Measurements from ENCODE around the gene ING2. TPM values are rescaled to one million over a fixed set of nuclear protein-coding genes. Genes with fewer than 3 reads are reported as not detected.

The ING2 gene
- total and polyA plus RNA-seq, 4 donors, result 3.9 to 8.8 (median 5.1) TPM

GRCh38 chr4:183515411-183515810, 10.6 kb downstream of the ING2 start:
- Histone ChIP-seq H3K9ac (ENCODE audit: low read depth in 1 of 2, low read length in 2 of 2) (no peak overlapping the region), H3K27me3 (ENCODE audit: control insufficient read depth in 4 of 4, insufficient read depth in 4 of 4, low read length in 3 of 4) (no peaks in the 10 kb centered on the region), H3K4me1 (ENCODE audit: control insufficient read depth in 4 of 4, insufficient read depth in 4 of 4, low read length in 3 of 4) (no peaks in the 10 kb centered on the region), H3K4me3 (ENCODE audit: low read depth in 1 of 3, low read length in 3 of 3) (no peak overlapping the region), H3K27ac (ENCODE audit: low read depth in 1 of 2, low read length in 2 of 2) (no peak overlapping the region), H3K9me3 (ENCODE audit: control insufficient read depth in 4 of 4, low read length in 3 of 4) (no peaks in the 10 kb centered on the region), H3K36me3 (ENCODE audit: control insufficient read depth in 4 of 4, insufficient read depth in 3 of 4, low read depth in 1 of 4, low read length in 3 of 4) (peaks cover 0 to 4% (median 2%) of the 10 kb centered on the region in 4 donors)
- 88% methylated on average over 6 of the region's 6 CpGs for WGBS
- TF ChIP-seq NR2F2 (IDR thresholded peaks at IDR 0.05) (no peak), FOXA1 (IDR thresholded peaks at IDR 0.05) (no peak), HNF4G (IDR thresholded peaks at IDR 0.05) (no peak), JUND (IDR thresholded peaks at IDR 0.05) (no peak), SP1 (IDR thresholded peaks at IDR 0.05) (no peak), GABPA (IDR thresholded peaks at IDR 0.05 in 1 of 2, conservative IDR thresholded peaks at IDR 0.05 in 1 of 2) (no peak), TAF1 (conservative IDR thresholded peaks at IDR 0.05) (no peak), ZBTB33 (IDR thresholded peaks at IDR 0.05) (no peak), EGR1 (IDR thresholded peaks at IDR 0.05; ENCODE audit: low read depth in 2 of 2) (no peak), YY1 (IDR thresholded peaks at IDR 0.05) (no peak), RAD21 (IDR thresholded peaks at IDR 0.05) (no peak), REST (IDR thresholded peaks at IDR 0.05) (no peak), ATF3 (IDR thresholded peaks at IDR 0.05) (no peak), HNF4A (conservative IDR thresholded peaks at IDR 0.05) (no peak)
- no peak for DNase-seq (ENCODE audit: low spot score)

GRCh38 chr4:183517194-183517593, 12.3 kb downstream of the ING2 start:
- Histone ChIP-seq H3K4me3 (ENCODE audit: low read depth in 1 of 3, low read length in 3 of 3) (no peak overlapping the region), H3K4me1 (ENCODE audit: control insufficient read depth in 4 of 4, insufficient read depth in 4 of 4, low read length in 3 of 4) (no peaks in the 10 kb centered on the region), H3K27ac (ENCODE audit: low read depth in 1 of 2, low read length in 2 of 2) (no peak overlapping the region), H3K36me3 (ENCODE audit: control insufficient read depth in 4 of 4, insufficient read depth in 3 of 4, low read depth in 1 of 4, low read length in 3 of 4) (no peaks in the 10 kb centered on the region), H3K9ac (ENCODE audit: low read depth in 1 of 2, low read length in 2 of 2) (no peak overlapping the region), H3K27me3 (ENCODE audit: control insufficient read depth in 4 of 4, insufficient read depth in 4 of 4, low read length in 3 of 4) (no peaks in the 10 kb centered on the region), H3K9me3 (ENCODE audit: control insufficient read depth in 4 of 4, low read length in 3 of 4) (no peaks in the 10 kb centered on the region)
- no peak for DNase-seq (ENCODE audit: low spot score)
- 93% methylated on average over 2 of the region's 2 CpGs for whole genome bisulfite sequencing
- no peak for TF ChIP-seq RAD21 (IDR thresholded peaks at IDR 0.05)
- no peak for TF ChIP-seq ZBTB33 (IDR thresholded peaks at IDR 0.05)
- TF ChIP-seq FOXA1 (IDR thresholded peaks at IDR 0.05), result no peak
- TF ChIP-seq GABPA (IDR thresholded peaks at IDR 0.05 in 1 of 2, conservative IDR thresholded peaks at IDR 0.05 in 1 of 2), result no peak
- no peak for TF ChIP-seq SP1 (IDR thresholded peaks at IDR 0.05)
- no peak for TF ChIP-seq EGR1 (IDR thresholded peaks at IDR 0.05; ENCODE audit: low read depth in 2 of 2)
- TF ChIP-seq FOXA2 (IDR thresholded peaks at IDR 0.05), result no peak
- TF ChIP-seq CTCF (IDR thresholded peaks at IDR 0.05; ENCODE audit: low read depth, low read length, missing input control), result no peak
- no peak for TF ChIP-seq NR2F2 (IDR thresholded peaks at IDR 0.05)
- no peak for TF ChIP-seq TAF1 (conservative IDR thresholded peaks at IDR 0.05)
- no peak for TF ChIP-seq HNF4A (conservative IDR thresholded peaks at IDR 0.05)
- no peak for TF ChIP-seq REST (IDR thresholded peaks at IDR 0.05)
- TF ChIP-seq HNF4G (IDR thresholded peaks at IDR 0.05), result no peak
- TF ChIP-seq ATF3 (IDR thresholded peaks at IDR 0.05), result no peak
- TF ChIP-seq YY1 (IDR thresholded peaks at IDR 0.05), result no peak
- TF ChIP-seq MAX (IDR thresholded peaks at IDR 0.05), result no peak

Measured in liver (tissue), 9 donors.